ENCODE data around the gene LMAN1L.

Gene LMAN1L

GRCh38 chr15:74865316-74865715 lies 52.7 kb downstream of the LMAN1L start:
- Histone ChIP-seq H3K9me3 (ENCODE audit: low read length) (peaks cover 9% of the 10 kb centered on the region), H3K36me3 (ENCODE audit: insufficient read depth, low read length) (peaks cover 36% of the 10 kb centered on the region), H3F3A (ENCODE audit: insufficient read depth, low read length) (no peaks in the 10 kb centered on the region), H3K27ac (ENCODE audit: low read depth, low read length, poor library complexity, severe bottlenecking) (no peak overlapping the region), H3K9me2 (ENCODE audit: low read depth, low read length) (no peaks in the 10 kb centered on the region), H3K4me3 (ENCODE audit: low read depth, low read length, poor library complexity, severe bottlenecking) (no peak overlapping the region), H3K4me1 (ENCODE audit: insufficient read depth, low read length, severe bottlenecking) (peaks cover 11% of the 10 kb centered on the region), H3K9ac (ENCODE audit: low read length) (no peak overlapping the region), H3K4me2 (ENCODE audit: low read length) (no peak overlapping the region), H4K20me1 (ENCODE audit: insufficient read depth, low read length) (no peaks in the 10 kb centered on the region), H3K27me3 (ENCODE audit: insufficient read depth, low read length) (no peaks in the 10 kb centered on the region), H2AFZ (ENCODE audit: low read length) (no peak overlapping the region), H3K79me2 (ENCODE audit: insufficient read depth, low read length) (peaks cover 27% of the 10 kb centered on the region)
- TF ChIP-seq EZH2 (IDR thresholded peaks at IDR 0.05; ENCODE audit: borderline replicate concordance, low read length), result no peak
- no peak for TF ChIP-seq CTCF (IDR thresholded peaks at IDR 0.05; ENCODE audit: low read length)

- H4K20me1 ChIP-seq (ENCODE audit: insufficient read depth, low read length), result no peaks in the 10 kb centered on the region
- H3K9me2 ChIP-seq (ENCODE audit: low read depth, low read length), result no peaks in the 10 kb centered on the region
- no peak overlapping the region for H3K4me2 ChIP-seq (ENCODE audit: low read length)
- H2AFZ ChIP-seq (ENCODE audit: low read length), result no peak overlapping the region
- no peak overlapping the region for H3K4me3 ChIP-seq (ENCODE audit: low read depth, low read length, poor library complexity, severe bottlenecking)
- no peak overlapping the region for H3K27ac ChIP-seq (ENCODE audit: low read depth, low read length, poor library complexity, severe bottlenecking)
- H3K9me3 ChIP-seq (ENCODE audit: low read length), result peaks cover 9% of the 10 kb centered on the region
- H3F3A ChIP-seq (ENCODE audit: insufficient read depth, low read length), result no peaks in the 10 kb centered on the region
- no peak overlapping the region for H3K9ac ChIP-seq (ENCODE audit: low read length)
- H3K4me1 ChIP-seq (ENCODE audit: insufficient read depth, low read length, severe bottlenecking), result peaks cover 19% of the 10 kb centered on the region
- H3K79me2 ChIP-seq (ENCODE audit: insufficient read depth, low read length), result peaks cover 33% of the 10 kb centered on the region
- H3K36me3 ChIP-seq (ENCODE audit: insufficient read depth, low read length), result peaks cover 36% of the 10 kb centered on the region
- no peaks in the 10 kb centered on the region for H3K27me3 ChIP-seq (ENCODE audit: insufficient read depth, low read length)
- no peak for TF ChIP-seq EZH2 (IDR thresholded peaks at IDR 0.05; ENCODE audit: borderline replicate concordance, low read length)
- TF ChIP-seq CTCF (IDR thresholded peaks at IDR 0.05; ENCODE audit: low read length), result no peak
Measured at GRCh38 chr15:74866090-74866489, 53.5 kb downstream of the LMAN1L start.

- Histone ChIP-seq H3K36me3 (ENCODE audit: insufficient read depth, low read length) (peaks cover 36% of the 10 kb centered on the region), H3F3A (ENCODE audit: insufficient read depth, low read length) (no peaks in the 10 kb centered on the region), H4K20me1 (ENCODE audit: insufficient read depth, low read length) (no peaks in the 10 kb centered on the region), H3K9ac (ENCODE audit: low read length) (no peak overlapping the region), H3K4me1 (ENCODE audit: insufficient read depth, low read length, severe bottlenecking) (peaks cover 32% of the 10 kb centered on the region), H3K27ac (ENCODE audit: low read depth, low read length, poor library complexity, severe bottlenecking) (no peak overlapping the region), H3K4me3 (ENCODE audit: low read depth, low read length, poor library complexity, severe bottlenecking) (no peak overlapping the region), H3K9me2 (ENCODE audit: low read depth, low read length) (no peaks in the 10 kb centered on the region), H3K9me3 (ENCODE audit: low read length) (peaks cover 9% of the 10 kb centered on the region), H3K4me2 (ENCODE audit: low read length) (no peak overlapping the region), H3K79me2 (ENCODE audit: insufficient read depth, low read length) (peaks cover 37% of the 10 kb centered on the region), H2AFZ (ENCODE audit: low read length) (no peak overlapping the region), H3K27me3 (ENCODE audit: insufficient read depth, low read length) (no peaks in the 10 kb centered on the region)
- TF ChIP-seq EZH2 (IDR thresholded peaks at IDR 0.05; ENCODE audit: borderline replicate concordance, low read length), result no peak
- TF ChIP-seq CTCF (IDR thresholded peaks at IDR 0.05; ENCODE audit: low read length), result no peak
Measured at GRCh38 chr15:74867466-74868038, 54.9 kb downstream of the LMAN1L start.
